Astrocyte of the spinal cord (primary cell): ENCODE results near the gene CPSF7.

ENCODE experiments used
- DNase-seq: peaks from one replicate; pipeline ENCODE4 v3.0.0; 2011; ENCODE audit warnings: low read depth, low spot score
- H3K4me3 ChIP-seq: 2 replicates; pipeline ENCODE4 v1.5.1; 2011; ENCODE audit warnings: low read depth, mild to moderate bottlenecking, low read length, moderate library complexity
- CTCF ChIP-seq: IDR thresholded peaks from 2 replicates; pipeline ENCODE4 v1.5.1; 2012; ENCODE audit warnings: low read depth, mild to moderate bottlenecking, low read length, inconsistent platforms
- in situ Hi-C: cut with HindIII; loops from 2 replicates; pipeline ENCODE4 v1.10.0; 2017; ENCODE audit warnings: low sequenced_read_pairs

CPSF7 gene

GRCh38 chr11:61411589-61411988, 18.2 kb downstream of the CPSF7 start:
- no peak for DNase-seq
- no peak overlapping the region for H3K4me3 ChIP-seq
- TF ChIP-seq CTCF, result no peak
- in situ Hi-C loops, result no loop called here

- in situ Hi-C loops, result no loop called here
- no peak for DNase-seq
- H3K4me3 ChIP-seq, result no peak overlapping the region
- TF ChIP-seq CTCF, result no peak
Measured at GRCh38 chr11:61406991-61407728, 22.6 kb downstream of the CPSF7 start.

- no peak for TF ChIP-seq CTCF
- in situ Hi-C loops, result no loop called here
- H3K4me3 ChIP-seq, result no peak overlapping the region
- no peak for DNase-seq
Measured at GRCh38 chr11:61406067-61406466, 23.7 kb downstream of the CPSF7 start.

GRCh38 chr11:61404641-61405040, 25.1 kb downstream of the CPSF7 start:
- in situ Hi-C loops, result no loop called here
- no peak for DNase-seq
- no peak for TF ChIP-seq CTCF
- H3K4me3 ChIP-seq, result no peak overlapping the region

GRCh38 chr11:61404103-61404502, 25.7 kb downstream of the CPSF7 start:
- no peak for DNase-seq
- TF ChIP-seq CTCF, result no peak
- in situ Hi-C loops, result no loop called here
- no peak overlapping the region for H3K4me3 ChIP-seq

GRCh38 chr11:61403658-61404057, 26.1 kb downstream of the CPSF7 start:
- H3K4me3 ChIP-seq, result no peak overlapping the region
- TF ChIP-seq CTCF, result no peak
- no peak for DNase-seq
- in situ Hi-C loops, result no loop called here
